ENCODE data around the gene C5orf52.
A peak's percentile ranks its signal among the peaks of the same experiment; 100 is the strongest.
"Not testable (repeated sequence)": the region's sequence is repeated elsewhere in the genome, so short reads cannot be mapped to it uniquely, and the experiment has no call there.

Gene C5orf52
- long read RNA-seq, donor 1: 0 reads
- long read RNA-seq, donor 2: 0 reads
- long read RNA-seq, donor 3: 0 reads
- long read RNA-seq, donor 4: 0 reads
- long read RNA-seq, donor 5: 0 reads
- long read RNA-seq, donor 6: 0 reads
- long read RNA-seq, donor 7: 0 reads
- long read RNA-seq, donor 8: 0 reads

DNA sequence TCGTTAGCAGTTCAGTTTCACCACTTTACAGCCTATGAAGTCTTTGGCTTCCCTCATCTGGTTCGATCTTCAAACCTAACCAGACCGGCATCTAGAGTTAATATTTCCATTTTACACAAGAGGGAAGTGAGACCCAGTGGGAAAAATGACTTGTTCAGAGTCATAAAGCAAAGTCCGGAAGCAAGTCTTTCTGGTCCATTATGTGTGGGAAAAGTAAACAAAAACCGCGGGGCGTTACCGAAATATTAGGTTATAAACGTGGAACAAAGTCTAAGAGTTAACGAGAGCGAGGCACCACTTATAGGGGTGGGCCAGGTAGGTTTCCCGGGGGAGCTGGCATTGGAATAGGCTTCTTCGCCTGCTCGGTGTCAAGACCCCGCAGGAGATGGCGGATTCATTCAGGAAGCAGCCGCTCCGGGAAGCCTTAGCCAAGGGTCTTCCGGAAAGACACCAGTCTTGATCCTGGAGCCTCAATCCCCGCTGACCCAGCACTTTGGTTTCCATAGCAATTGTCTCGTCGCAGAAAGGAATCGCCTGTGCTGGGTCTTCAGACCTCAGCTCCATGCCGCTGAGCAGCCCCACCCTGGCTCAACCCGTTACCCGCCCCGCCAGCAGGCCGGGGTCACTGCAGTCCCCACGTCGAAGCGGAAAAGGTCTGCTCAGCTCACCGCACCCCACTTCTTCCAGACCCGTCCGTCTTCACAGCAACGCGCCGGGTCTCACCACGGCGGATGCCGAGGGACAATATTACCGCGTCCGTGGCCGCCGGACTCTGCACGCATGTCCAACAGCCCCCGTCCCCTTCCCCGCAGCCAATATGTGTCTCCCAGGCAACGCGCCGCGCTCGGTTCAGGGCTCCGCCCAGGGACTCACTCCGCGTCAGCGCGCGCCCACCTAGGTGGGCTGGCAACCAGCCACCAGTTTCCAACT, at the start of gene C5orf52:
Gene C5orf52 (plus strand): TSS at position 872 of the 930 bp plus-strand sequence. CDS start 82 bp downstream, outside the sequence.
- DNase-seq: peak; percentile 72

DNA sequence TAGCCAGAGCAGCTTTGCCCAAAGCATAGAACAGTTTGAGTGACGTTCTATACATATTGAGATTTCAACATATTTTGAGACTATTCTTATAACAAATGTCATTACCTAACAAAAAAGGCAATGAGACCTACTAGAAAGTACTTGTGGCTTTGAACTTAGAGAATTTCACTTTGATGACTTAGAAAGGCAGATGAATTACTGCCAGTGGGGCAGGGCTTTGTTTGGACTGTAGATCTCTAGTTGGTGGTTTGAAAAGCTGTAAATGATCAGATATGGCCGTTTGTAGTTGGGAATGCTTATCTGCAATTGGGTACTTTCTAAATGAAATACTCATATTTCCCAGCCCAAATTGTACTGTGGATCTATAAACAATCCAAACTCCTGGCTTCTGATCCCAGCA, 47.2 kb upstream of the C5orf52 start:
- no peak for DNase-seq

DNA sequence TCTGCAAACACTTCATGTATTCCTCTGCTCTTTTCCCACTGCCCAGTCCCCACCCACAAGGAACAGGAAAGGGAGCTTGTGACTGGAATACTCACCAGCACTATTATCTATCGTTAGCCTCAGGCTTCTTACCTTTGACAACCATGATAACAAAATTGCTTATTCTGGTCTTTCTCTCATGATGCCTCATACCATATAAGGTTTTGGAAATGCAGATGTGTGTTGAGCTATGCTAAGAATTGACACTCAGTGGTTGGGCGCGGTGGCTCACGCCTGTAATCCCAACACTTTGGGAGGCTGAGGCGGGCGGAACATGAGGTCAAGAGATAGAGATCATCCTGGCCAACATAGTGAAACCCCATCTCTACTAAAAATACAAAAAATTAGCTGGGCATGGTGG, 44.5 kb upstream of the C5orf52 start:
- no peak for DNase-seq

DNA sequence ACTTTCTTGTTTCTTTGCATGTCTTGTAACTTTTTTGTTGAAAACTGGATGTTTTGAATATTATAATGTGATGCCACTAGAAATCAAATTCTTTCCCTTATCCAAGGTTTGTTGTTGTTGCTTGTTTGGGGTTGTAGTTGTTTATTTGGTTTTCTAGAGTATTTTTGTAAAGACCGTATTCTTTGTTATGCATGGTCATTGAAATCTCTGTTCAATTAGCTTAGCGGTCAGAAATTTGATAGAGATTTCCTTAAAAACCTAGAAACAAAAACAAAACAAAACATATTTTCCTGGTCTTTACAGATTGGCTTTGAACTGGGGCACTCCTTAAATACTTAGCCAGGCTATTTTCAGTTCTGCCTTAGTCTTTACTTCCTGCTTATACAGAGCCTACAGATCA, 41.0 kb upstream of the C5orf52 start:
- no peak for DNase-seq

DNA sequence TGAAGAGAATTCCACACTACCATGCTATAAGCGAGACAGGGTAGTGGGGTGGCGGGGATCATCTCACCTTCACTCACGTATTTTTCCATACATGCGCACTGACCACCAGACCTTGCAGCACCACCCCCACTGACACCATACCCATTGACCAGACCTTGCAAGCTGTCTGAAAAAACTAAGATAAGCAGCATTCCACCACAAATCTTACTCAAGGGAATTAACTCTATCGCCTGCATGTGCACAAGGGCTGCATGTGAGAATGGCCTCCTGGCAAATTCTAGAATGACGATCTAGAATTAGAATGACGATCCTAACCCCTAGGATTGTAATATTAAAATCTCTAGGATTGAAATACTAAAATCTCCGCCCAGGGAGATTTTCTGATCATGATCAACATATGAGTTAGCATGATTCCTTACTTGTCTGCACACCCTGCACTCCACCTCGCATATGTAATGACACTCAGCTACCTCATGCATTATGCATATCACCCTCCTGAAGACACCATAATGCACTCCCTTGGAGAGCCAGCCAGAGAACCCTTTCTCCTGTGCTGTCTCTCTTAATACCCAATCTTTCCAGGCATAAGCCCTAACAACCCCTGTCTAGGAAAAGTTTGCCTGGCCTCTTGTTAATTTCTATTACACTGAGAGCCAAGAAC, 30.8 kb upstream of the C5orf52 start:
- DNase-seq: no peak

DNA sequence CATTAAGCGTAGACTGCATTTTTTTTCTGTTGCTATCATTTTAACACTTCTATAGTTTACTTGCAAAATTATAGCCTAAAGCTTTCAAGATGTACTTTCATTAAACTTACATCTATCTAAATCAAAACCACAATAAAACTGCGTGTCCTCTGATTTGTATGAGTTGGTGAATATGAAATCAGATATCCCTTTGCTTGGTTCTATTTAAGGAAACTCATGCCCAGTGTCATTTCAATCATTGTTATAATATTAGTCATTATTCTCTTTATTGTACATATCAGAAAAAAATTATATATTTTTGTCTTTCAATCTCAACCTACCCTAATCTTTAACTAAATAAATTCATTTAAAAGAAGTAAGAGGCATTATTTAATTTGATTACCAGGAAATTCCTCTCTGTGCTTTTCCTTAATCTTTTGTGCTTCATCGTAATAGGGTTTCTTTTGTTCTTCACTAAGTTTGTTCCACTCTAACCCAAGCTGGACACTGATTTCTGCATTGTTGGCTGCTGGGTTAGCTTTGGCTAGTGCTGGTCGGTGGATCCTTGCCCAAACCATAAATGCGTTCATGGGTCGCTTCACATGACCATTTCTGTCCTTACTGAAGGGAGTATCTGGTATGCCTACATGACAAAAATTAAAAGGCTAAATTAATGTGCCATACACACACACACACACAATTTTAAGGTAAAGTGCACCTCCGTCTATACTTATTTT, 22.9 kb upstream of the C5orf52 start:
- no peak for DNase-seq

DNA sequence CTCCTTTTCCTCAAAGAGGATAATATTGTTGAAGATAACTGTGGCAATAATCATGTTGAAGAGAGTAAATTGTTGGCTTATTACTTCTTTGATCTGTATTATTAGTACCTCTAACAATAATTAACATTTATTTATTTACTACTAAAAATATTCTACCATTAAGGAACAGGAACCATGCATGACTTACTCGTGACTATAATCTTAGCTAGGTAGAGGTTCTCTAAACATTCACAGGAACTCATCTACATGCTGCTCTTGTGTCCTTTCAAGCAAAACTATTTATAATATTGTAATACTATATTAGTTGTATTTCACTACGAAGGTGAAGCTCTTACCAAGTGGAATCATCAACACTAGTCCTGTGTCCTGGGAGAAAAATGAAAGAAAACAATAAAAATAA, 22.2 kb upstream of the C5orf52 start:
- DNase-seq: no peak

DNA sequence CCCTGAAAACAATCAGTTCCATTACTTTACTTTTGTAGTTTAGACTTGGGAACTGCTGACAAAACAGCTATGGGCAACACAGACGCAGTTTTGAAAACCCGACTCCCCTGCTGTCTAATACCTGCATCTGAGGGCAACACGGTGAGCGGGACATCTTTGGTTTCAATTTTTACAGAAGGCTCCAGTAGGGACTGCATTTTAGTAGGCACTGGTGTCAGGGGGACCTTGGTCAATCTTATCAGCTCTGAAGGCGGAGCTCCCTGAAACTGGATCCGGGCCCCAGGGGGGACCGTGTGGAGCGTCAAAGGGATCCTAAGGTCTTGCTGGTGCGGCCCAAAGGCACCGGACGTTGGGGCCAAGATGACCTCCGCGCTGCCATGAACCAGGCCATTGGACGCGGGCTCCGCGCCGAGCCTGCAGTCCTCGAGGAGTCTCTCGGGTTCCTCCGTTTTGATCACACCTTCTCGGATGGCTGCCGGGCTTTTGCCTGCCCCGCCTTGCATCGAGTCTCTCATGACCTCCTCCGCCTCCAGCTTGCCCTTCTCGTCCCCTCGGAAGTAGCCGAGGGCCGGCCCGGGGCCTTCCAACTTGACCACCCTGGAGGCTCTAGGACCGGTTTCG, 20.2 kb upstream of the C5orf52 start:
- no peak for DNase-seq

DNA sequence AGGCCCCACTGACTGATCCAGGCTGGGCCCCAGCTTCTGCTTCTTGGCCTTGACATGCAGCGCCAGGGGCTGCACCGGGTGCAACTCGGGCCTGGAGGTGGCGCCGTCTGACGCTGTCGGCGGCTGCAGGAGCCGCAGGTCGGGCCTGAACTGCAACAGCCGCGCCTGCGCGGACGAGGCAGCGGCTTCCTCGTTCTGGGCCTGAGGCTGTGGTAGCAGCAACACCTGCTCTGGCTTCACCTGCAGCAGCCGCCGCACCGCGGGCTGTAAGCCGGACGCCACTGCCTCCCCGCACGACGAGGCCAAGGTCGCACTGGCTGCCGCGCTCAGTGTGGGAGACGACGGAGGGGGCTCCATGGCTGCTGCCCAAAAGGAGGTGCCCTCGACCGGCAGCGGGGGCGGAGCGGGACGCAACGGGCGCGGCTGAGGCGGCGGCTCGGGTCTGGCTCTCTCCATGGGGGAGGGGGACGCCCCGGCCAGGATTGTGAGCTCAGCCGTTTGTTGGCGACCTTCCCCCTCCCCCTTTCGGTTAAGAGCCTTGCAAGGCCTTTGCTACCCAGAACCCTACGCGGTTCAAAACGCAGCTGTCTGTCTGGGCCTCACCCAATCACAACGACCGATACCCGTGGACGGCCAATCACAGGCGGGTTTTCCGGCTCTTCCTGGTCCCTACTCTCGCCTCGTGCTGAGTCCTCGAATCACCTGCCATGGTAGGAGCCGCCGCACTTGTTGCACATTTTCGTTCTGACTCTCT, 19.5 kb upstream of the C5orf52 start:
- DNase-seq: peak; percentile 80

DNA sequence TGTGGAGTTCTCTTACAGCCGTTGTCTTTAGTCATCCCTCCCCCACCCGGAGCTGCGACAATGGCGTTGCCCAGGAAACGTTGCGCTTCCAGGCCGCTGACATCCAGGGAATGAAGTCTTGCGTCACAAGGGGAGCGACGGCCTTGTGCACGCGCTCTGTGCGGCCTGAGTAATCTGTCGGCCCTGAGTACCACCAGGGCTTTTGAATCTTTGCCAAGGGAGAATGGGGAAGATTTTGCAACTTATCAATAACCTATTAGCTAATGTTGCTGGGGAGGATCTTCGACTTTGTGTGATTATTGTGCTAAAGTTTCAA, 19.0 kb upstream of the C5orf52 start, which contains the start of gene SOX30:
Gene SOX30 (minus strand): TSS at position 62 of the 316 bp plus-strand sequence. CDS start 360 bp downstream, outside the sequence.
- no peak for DNase-seq

DNA sequence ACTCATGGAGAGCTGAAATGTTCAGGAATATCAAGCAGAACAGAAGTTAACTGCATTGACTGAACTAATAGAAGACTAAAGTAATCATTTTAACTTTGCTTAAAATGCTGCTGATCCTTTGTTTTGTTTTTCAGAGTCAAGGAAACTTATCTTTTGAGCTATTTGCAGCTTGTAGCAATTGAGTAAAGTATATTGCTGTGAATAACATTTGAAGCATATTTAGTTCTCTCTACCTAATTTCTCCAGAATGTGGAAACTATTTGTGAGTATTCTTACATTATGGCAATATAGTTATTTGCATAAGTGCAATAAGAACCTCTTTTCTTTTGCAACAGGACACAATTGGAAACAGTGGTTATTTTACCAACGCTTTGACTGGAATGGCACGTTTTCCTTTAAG, 13.8 kb upstream of the C5orf52 start:
- no peak for DNase-seq

DNA sequence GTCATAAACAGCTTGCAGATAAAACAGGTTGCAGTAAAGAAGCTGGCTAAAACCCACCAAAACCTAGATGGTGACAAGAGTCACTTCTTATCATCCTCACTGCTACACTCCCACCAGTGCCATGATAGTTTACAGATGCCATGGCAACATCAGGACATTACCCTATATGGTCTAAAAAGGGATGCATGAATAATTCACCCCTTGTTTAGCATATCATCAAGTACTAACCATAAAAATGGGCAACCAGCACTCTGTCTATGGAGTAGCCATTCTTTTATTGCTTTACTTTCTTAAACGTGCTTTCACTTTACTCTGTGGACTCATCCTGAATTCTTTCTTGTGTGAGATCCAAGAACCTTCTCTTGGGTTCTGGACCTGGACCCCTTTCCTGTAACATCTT, 12.4 kb upstream of the C5orf52 start:
- no peak for DNase-seq

DNA sequence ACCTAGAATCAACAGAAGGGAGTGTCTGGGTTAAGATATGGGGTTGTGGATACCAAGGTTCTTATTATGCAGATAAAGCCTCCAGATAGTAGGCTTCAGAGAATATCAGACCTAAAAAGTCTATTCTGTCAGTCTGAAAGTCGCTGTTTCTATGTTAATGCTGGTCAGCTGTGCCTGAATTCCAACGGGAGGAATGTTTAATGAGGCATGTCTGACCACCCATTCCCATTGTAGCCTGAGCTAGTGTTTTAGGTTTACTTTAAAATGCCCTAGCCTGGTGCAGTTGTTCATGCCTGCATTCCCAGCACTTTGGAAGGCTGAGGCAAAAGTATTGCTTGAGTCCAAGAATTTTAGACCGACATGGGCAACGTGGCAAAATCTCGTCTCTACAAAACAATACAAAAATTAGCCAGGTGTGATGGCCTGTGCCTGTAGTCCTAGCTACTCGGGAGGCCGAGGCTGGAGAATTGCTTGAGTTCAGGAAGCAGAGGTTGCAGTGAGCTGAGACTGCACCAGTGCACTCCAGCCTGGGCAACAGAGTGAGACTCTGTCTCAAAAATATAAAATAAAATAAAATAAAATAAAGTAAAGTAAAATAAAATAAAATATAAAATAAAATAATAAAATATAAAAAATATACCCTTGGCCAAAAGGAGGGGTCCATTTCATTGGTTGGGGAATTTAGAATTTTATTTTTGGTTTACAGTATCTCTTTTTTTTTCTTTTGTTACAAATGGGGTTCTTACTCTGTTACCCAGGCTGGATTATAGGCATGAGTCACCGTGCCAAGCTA, 11.3 kb upstream of the C5orf52 start:
- no peak for DNase-seq

DNA sequence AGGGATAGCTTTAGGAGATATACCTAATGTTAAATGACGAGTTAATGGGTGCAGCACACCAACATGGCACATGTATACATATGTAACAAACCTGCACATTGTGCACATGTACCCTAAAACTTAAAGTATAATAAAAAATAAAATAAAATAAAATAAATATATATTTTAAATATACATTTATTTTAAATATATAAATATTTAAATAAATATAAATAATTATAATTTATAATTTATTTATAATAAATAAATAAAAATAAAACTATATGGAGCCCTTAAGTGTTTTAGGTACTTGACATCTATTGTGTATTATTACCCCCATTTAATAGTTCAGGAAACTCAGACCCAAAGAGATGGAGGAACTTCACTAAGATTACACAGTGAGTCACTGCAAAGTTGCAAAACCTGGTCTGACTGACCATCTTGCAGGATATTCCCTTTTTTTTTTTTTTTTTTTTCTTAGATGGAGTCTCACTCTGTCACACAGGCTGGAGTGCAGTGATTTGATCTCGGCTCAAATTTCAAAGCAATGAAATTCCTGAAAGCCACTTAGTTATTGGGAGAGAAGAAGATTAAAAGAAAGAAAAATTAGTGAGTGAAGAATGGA, 5.8 kb upstream of the C5orf52 start:
- no peak for DNase-seq

DNA sequence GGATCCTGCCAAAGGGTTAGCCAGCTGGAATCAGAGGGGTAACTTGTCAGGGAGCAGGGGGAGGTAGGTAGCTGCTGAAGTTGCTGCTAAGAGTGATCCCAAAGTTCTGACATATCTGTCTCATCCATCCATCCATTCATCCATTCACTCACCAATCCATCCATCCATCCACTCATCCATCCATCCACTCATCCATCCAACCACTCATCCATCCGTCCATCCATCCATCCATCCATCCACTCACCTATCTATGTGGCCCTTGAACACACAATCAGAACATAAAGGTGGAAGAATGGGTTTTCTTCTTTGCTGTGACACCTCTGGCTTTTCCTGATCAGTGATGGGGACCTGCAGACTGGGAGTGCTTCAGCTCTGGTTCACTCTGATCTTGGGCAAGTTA, 3.0 kb upstream of the C5orf52 start:
- no peak for DNase-seq

DNA sequence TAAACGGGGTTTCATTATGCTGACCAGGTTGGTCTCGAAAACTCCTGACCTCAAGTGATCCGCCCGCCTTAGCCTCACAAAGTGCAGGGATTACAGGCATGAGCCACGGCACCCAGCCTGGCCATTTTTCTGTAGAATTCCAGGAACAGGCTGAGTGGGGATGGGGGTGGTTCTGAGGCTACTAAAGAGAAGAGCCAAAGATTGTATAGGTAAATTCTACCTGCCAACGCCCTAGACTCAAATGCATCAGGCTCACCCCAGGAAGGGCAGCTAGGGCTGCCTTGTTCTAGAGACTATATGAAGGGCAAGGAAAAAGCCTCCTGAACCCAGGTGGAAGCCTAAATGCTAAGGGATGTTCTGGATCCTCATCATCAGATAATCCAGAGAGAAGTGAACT, 1.6 kb upstream of the C5orf52 start:
- no peak for DNase-seq

DNA sequence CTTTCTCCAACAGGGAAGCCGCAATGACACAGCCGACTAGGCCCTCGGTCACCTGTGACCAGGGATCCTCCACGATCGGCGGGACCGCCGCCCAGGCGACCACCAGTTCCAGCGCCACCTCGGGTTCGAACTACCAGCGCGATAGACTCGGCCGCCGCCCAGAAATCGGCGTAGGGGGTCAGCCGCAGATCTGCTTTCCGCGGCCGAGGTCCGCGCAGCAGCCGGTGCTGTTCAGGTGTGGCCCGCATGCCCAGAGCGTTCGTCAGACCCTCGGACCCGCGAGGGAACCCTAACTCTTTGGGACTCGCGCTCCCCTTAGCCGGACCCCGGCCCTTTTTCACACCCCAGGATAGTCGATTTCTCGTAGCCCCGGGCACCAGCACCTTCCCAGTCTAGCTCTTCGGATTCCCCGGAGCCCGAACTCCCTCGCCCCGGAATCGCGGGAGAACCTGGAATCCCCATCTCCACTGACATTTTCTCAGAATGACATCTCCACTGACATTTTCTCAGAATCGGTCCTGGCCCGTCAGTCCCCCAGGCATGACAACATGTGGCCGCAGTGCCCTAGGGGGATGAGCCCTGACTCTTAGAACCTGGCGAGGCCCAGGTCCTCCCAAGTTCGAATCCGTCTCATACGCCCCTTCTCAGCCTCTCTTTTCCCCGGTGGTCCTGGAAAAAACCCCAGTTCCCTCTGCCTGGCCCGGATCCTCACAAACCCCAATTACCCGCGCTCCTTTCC, 428 bp downstream of the C5orf52 start:
- no peak for DNase-seq

DNA sequence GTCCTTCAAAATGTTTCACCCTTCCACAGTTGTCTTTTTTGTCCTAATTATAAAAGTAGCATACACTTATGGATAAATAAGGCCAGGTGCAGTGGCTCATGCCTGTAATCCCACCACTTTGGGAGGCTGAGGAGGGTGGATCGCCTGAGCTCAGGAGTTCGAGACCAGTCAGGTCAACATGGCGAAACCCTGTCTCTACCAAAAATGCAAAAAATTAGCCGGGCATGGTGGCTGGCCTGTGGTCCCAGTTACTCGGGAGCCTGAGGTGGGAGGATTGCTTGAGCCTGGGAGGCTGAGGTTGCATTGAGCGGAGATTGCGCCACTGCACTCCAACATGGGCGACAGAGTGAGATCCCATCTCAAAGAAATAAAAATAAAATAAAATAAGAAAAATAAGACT, 1.6 kb downstream of the C5orf52 start:
- no peak for DNase-seq

DNA sequence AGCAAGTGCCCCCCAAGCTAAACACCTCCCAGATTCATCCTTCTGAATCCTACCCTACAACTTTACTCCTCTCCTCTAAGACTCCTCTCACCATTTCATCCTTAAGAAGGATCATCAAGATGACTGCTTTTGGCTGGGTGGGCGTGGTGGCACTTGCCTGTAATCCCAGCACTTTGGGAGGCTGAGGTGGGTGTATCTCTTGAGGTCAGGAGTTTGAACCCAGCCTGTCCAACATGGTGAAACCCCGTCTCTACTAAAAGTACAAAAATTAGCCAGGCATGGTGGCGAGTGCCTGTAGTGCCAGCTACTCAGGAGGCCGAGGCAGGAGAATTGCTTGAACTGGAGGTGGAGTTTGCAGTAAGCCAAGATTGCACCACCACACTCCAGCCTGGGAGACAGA, 3.0 kb downstream of the C5orf52 start:
- DNase-seq: not testable (repeated sequence)

DNA sequence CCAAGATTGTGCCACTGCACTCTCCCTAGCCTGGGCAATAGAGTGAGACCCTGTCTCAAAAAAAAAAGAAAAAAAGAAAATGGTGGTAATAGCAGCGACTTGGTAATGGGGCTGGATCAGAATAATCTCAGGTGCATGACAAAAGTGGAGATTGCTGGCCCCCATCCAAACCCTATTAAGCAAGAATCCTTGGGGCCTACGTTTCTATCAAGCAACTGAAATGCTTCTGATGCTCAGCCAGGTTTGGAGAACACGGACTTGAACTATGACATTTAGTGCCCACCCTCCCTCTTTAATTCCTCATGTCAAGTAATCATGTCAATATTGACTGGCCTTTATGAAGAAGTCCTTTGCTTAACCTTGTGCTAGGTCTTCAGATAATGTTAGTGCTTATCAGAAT, 6.6 kb downstream of the C5orf52 start:
- DNase-seq: no peak

Measured in right kidney (tissue), 9 donors.